HG02970 (cell line): ENCODE data around the gene MMP7.
"Not testable (repeated sequence)": the region's sequence is repeated elsewhere in the genome, so short reads cannot be mapped to it uniquely, and the experiment has no call there.

Experiments
- ATAC-seq: cut with Tn5 transposase; IDR thresholded peaks from one replicate; pipeline ENCODE4 v1.9.1; 2021; ENCODE audit warnings: mild to moderate bottlenecking, moderate library complexity, moderate number of reproducible peaks; ENCODE audit not compliant: unreplicated experiment, low FRiP score

MMP7 gene

DNA sequence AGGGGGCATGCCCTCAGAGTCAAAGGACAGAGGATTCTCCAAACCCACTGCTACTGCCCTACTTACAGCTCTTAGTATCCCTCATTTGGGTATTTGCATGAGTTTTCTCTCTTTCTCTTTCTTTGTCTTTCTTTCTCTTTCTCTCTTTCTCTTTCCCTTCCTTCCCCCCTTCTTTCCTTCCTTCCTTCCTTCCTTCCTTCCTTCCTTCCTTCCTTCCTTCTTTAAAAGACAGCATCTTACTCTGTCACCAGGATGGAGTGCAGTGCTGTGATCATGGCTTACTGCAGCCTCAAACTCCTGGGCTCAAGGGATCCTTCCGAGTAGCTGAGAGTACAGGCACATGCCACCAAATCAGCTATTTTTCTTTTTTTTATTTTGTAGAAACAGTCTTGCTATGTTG is 14.0 kb upstream of the MMP7 start:
- no peak for ATAC-seq

DNA sequence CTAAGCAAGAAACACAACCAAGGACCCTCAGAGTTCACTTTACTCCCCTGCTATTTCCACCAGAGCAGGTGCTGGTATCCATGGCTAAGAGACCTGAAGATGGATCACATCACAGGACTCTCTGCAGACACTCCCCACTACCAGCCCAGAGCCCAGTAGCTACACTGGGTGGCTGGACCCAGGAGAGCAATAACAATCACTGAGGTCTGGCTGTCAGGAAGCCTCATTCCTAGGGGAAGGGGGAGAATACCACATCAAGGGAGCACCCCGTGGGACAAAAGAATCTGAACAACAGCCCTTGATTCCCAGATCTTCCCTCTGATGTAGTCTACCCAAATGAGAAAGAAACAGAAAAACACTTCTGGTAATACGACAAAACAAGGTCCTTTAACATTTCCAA is 9.0 kb upstream of the MMP7 start:
- ATAC-seq, result no peak

DNA sequence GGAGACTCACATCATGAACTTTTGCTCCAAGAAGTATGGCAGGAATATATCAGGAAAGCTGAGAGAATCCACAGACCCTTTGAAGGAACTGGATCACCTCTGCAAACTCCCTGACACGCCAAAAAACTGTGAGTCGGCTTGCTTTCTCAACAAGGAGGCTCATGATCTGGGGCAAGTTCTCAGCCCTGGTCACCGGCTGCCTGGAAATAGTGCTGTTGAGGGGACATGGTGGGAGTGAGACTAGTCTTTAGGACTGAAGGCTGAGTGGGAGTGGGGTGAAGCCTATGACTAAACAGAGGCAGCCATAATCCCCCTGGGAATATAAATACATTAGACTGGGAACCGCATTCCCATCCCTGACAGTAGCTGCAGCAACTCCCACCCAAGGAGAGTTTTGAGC is 8.4 kb upstream of the MMP7 start:
- no peak for ATAC-seq

DNA sequence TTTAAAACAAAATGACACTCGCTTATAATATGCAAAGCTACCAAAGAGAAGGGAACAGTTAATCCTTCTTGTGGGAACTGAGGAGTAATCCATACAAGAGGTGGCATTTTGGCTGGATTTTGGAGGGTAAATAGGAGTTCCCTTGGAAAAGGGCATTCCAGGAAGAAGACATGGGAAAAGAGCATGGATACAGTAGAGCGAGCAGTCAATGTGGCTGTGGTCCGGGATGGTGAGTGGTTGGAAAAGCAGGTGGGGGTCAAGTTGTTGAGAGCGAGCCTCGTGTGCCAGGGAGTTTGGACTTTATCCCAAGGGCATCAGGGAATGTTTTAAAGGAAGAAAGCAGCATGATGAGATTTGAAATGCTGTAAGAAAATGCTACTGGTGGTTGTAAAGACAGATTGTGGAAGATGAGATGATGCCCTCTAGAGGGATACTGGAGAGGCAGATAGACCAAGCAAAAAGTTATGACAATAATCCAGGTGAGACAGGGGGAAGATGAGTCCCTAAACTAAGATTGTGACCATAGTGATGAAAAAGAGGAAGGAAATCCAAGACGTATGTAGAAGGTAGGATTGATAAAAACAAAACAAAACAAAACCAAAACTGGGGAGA is 3.8 kb upstream of the MMP7 start:
- ATAC-seq, result no peak

DNA sequence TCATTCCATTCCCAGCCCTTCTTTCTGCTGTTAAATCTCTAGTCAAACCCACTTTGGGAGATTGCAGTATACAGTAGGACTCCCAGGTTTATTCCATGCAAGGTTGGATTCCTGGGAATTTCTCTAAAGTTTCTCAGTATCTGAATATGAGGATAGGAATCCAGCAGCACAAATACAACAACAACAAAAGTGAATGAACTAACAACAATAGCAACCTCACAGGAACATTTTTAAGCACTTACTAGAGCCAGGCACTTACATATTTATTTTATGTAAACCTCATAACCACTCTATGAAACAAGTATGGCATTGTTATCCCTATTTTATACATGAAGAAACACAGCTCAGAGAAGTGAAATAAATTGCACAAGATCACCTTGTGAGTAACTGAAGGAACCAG is 1.9 kb downstream of the MMP7 start:
- no peak for ATAC-seq

DNA sequence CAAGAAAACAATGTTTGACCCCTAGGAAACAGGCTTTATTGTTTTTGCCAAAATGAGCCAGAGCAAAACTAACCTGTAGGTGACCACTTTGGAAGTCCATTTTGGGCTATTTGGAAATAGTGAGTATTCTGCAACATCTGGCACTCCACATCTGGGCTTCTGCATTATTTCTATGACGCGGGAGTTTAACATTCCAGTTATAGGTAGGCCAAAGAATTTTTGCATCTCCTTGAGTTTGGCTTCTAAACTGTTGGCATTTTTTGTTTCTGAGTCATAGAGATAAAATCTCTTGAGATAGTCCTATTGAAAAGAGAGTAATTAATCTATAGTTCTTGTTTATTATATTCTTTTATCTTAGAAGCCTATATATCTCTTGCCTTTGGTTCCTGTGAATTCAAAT is 2.9 kb downstream of the MMP7 start:
- no peak for ATAC-seq

DNA sequence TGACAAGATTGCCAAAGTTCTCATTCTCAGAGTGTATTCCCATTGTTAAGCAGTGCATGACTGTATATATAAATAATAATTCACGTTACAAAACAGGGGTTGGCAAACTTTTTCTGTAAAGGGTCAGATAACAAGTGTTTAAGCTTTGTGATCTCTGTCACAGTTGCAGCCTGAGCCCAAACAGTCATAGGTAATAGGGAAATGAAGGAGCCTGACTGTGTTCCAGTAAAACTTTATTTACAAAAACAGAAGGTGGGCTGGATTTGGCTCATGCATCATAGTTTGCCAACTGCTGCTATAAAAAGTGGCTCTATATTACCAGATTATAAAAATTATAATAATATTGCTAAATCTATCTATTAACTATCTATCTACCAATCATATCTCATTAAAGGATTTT is 3.5 kb downstream of the MMP7 start:
- ATAC-seq, result no peak

DNA sequence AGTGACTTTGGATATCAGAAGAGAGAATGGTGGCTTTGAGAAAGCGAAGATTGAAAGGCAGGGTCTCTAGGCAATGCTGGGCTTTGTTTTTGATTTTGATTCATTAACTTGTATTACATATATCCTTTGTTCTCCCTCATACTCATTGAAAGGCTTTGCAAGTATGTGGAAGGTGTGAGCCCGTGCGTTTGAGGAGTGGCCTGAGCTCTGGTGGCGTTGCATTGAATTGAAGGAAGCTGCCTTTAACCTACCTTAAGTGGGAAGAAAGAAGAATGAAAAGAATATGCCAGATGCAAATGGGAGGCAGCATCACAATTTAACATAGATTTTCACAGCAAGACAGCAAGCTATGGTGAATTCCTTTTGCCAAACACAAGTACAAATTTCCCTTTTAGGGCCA is 6.7 kb downstream of the MMP7 start:
- ATAC-seq, result no peak

DNA sequence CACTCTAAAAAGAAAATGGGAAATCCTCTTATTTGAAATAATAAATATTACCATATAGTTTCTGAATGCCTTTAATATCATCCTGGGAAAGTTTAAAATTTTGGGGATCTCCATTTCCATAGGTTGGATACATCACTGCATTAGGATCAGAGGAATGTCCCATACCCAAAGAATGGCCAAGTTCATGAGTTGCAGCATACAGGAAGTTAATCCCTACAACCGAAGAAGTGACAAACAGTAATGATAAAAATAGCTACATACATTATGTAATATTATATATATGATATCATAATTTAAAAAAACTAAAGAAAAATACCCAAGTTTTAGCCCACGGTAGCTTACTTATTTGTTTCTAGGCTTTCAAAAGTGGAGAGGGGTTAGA is 7.4 kb downstream of the MMP7 start:
- no peak for ATAC-seq

DNA sequence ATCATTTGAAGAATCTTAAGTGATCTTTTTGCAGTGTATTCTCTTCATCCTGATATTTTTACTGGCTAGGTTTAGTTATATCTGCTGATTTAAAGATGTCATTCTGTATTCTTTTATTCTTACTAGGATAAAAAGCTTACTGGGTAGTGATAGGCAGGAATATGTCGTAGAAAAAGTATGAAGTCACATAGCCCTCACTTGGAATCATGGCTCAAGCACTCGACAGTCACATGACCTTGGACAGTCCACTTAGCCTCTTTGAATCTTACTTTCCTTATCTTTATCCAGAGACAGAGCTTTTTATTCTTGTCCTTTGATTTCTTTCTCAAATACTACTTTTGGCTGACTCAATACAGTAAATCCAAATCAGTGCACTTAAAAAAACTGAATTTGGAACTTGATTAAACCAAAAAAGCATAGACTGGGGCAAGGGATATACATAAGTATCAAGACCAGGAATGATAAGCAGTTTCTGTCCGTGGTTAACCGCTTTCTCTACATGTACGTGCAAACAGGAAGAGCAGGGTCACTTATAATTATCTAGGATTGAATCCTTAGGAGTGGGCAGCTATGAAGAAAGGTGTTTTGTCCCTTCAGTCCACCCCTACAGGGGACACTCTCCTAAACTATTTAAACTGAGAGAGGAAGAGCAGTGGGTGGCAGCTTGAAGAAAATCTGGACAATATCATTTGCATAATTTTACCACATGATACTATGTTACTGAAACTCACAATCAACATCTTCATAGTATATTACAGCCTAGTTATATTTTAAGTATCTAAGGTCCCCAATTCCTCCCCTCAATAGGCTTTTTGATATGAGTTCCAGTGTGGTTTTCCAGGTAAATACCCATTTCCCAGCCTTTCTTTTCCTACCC is 8.0 kb downstream of the MMP7 start:
- ATAC-seq, result no peak

DNA sequence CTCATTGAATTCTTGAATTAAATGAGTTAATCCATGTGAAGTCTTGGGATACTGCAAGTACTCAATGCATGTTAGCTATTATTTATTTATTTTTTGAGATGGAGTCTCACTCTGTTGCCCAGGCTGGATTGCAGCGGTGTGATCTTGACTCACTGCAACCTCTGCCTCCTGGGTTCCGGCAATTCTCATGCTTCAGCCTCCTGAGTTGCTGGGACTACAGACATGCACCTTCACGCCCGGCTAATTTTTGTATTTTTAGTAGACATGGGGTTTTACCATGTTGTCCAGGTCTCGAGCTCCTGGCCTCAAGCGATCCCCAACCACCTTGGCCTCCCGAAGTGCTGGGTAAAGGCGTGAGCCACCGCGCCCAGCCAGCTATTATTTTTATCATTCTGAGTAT is 9.4 kb downstream of the MMP7 start:
- no peak for ATAC-seq

DNA sequence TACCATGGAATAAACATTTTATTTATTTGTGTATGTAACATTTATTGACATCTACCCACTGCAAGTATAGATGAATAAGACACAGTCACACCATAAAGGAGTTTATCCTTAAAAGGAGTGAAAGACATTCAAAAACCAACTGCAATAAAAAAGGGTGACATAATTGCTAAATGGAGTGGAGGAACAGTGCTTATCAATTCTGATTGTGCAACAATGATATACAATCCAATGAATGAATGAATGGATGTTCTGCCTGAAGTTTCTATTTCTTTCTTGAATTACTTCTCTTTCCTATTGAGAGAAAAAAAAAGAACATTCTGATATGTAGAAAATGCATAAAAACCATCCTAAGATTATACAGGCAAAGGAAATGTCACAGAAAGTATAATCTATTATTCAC is 10.0 kb downstream of the MMP7 start:
- no peak for ATAC-seq

DNA sequence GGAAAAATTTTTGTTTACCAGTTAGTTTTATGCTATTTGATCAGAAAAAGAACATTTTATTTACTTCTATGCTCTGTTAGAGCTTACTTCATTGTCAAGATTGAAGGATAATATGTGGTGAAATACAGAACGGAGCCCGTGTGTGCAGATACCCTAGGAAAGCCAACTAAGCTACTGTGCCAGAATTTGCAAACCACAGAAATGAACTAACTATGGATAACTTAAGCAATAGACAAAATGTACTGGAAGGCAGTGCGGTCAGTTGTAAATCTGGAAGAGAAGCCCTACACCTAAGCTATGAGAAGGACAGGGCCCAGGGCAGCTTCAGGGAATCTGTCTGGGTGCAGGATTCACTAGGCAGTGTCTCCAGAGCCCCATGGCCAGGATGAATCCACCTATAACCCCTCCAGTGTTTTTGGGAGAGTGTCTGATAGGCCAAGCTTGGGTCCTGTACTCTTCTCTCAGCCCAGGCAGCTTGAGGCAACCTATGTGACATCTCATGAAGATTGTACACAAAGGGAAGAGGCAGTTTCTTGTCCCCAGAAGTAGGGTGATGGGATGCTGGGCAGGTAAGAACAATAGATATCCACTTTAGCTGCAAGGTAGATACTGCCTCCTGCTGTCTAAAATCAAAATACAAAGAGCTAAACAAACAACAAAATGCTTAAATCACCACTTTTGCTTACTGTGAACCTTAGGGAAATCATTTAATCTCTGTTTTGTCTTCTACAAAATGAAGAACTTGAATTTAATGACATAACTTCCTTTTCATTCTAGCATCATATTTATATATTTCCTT is 12.1 kb downstream of the MMP7 start:
- ATAC-seq, result no peak

DNA sequence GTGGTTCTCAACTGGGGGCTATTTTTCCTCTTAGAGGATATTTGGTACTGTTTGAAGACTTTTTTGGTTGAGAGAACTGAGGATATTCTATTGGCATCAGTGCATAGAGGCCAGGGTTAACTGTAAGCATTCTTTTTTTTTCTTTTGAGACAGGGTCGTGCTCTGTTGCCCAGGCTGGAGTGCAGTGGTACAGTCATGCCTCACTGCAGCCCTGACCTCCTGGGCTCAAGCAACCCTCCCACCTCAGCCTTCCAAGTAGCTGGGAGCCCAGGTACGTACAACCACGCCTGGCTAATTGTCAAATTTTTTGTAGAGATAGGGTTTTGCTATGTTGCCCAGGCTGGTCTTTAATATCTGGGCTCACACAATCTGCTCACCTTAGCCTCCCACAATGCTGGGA is 12.9 kb downstream of the MMP7 start:
- ATAC-seq, result no peak

DNA sequence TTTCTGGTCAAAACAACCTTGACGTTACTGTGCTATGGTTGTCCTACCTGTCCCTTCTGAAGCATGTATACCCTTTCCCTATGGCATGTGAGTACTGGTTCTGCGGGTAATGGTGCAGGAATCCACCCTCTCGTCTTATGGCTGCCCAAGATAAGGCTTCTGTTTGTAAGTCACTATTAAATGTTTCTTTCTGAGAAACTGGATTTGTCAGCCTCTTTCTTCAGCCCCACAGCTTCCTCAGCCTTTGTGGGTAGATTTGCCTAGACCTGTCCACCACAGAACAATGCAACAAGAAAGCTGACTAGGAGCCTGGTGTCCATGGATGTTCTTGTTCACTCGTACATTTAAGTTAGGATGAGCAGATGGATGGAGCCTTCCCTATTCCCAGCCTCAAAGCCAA is 14.4 kb downstream of the MMP7 start:
- no peak for ATAC-seq

DNA sequence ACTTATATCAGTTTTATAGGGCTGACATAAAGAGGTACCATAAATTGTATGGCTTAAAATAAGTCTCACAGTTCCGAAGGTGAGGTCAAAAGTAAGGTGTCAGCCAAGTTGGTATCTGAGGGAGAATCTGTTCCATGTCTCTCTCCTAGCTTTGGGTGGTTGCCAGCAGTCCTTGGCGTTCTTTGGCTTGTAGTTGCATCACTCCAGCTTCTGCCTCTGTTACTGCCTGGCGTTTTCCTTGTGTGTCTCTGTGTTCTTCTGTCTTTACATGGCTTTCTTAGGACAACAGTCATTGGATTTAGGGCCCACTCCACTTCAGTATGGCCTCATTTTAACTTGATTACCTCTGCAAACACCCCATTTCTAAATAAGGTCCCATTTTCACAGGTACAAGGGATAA is 16.7 kb downstream of the MMP7 start:
- no peak for ATAC-seq

DNA sequence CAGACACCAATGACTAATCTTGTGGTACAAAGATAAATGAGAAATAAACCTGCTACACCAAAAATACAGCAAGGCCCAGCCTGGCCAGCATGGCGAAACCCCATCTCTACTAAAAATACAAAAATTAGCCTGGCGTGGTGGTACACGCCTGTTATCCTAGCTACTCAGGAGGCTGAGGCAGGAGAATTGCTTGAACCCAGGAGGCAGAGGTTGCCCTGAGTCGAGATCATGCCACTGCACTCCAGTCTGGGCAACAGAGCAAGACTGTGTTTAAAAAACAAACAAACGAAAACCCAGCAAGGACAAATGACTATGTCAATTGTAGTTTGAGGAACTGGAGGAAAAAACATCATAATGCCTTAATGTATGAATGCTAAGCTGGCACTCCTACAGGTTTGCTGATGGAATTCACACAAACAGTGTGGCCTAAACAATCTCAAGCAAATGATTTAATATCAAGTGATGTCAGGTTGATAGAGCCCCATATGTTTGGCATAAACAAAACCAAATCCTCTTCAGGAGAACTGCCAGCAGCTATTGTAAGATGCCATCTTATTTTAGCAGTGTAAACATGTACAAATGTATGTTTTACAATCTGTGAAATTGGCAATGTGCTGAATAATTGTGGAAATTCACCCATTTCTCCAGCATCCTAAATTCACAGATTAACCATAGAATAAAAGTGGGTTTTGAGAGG is 20.0 kb downstream of the MMP7 start:
- no peak for ATAC-seq

DNA sequence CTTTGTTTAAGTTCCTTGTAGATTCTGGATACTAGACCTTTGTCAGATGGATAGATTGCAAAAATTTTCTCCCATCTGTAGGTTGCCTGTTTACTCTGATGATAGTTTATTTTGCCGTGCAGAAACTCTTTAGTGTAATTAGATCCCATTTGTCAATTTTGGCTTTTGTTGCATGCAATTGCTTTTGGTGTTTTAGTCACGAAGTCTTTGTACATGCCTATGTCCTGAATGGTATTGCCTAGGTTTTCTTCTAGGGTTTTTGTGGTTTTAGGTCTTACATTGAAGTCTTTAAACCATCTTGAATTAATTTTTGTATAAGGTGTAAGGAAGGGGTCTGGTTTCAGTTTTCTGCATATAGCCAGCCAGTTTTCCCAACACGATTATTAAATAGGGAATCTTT is 27.7 kb downstream of the MMP7 start:
- not testable (repeated sequence) for ATAC-seq

DNA sequence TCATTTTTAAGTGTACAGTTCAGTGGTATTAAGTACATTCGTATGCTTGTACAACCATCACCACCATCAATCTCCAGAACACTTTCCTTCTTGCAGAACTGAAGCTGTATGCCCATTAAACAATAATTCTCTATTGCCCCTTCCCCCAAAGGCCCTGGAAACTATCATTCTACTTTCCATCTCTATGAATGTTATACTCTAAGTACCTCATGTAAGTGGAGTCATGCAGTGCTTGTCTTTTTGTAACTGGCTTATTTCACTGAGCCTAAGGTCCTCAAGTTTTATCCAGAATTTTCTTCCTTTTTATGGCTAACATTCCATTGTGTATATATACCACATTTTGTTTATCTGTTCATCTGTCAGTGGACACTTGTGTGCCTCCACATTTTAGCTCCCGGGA is 29.7 kb downstream of the MMP7 start:
- no peak for ATAC-seq

DNA sequence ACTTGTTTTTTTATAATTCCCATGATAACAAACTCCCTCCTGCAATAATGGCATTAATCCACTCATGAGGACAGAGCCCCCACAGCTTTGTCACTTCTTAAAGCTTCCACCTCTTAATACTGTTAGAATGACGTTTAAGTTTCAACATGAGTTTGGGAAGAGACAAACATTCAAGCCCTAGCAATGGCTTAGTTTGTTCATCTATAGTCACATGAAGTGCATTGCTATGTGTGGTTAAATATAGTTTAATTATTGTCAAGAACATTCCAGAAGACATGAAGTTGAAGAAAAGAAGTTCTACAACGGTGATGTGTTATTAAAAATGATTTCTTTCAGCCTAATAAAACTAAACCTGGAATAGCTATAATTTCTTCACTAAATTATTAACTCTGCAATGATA is 30.6 kb downstream of the MMP7 start:
- no peak for ATAC-seq

DNA sequence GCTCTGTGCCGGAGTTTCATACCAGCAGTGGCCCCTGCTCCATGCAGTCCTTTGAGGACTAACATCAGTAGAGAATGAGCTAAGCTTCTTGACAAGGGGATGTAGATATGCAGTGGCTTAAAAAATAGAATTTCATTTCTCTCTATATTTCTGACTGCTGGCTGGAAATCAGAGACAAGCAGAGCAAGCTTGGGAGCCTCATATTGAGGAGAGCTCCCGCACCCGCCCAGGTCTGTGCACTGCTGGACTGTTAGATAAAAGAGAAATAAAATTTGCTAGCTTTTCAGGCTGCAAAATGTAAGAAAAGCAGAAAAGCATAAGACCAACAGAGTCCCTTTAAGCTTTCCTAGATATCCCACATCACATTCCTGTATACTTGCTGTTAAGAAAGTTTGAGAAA is 31.4 kb downstream of the MMP7 start:
- ATAC-seq, result no peak
